ENCODE measurements around the gene SUMO3.

DNA sequence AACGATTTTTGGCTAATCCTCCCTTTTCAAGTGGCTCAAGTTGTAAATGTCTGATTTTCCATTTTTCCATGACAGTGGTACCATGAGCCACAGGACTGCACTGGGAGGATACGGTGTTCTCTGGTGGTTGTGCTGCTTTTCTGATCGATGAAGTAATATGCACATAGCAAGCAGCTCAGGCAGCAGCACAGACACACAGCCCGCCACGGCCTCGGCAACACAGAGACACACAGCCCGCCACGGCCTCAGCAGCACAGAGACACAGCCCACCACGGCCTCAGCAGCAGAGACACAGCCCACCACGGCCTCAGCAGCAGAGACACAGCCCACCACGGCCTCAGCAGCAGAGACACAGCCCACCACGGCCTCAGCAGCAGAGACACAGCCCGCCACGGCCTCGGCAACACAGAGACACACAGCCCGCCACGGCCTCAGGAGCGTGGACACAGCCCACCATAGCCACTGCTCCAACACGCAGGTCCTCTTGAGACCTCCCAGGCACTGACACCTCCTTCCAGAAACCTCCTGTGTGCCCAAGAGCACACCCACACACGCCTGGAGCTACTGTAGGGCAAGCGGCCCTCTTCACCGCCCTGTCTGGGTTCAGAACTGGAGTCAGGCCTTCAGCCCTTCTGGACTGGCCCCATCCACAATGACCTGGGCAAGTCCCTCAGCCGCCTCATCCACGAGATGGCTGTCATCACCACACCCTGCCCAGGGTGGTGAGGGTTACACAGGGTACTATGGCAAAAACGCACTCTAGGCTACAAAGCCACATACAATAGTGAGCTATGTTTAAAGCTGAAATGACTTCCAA lies 45.2 kb upstream of the SUMO3 start:
- TF ChIP-seq, protein P1, sequence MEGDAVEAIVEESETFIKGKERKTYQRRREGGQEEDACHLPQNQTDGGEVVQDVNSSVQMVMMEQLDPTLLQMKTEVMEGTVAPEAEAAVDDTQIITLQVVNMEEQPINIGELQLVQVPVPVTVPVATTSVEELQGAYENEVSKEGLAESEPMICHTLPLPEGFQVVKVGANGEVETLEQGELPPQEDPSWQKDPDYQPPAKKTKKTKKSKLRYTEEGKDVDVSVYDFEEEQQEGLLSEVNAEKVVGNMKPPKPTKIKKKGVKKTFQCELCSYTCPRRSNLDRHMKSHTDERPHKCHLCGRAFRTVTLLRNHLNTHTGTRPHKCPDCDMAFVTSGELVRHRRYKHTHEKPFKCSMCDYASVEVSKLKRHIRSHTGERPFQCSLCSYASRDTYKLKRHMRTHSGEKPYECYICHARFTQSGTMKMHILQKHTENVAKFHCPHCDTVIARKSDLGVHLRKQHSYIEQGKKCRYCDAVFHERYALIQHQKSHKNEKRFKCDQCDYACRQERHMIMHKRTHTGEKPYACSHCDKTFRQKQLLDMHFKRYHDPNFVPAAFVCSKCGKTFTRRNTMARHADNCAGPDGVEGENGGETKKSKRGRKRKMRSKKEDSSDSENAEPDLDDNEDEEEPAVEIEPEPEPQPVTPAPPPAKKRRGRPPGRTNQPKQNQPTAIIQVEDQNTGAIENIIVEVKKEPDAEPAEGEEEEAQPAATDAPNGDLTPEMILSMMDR (optimal IDR thresholded peaks at IDR 0.05 in 1 of 3, IDR thresholded peaks at IDR 0.05 in 1 of 3, conservative IDR thresholded peaks at IDR 0.05 in 1 of 3; ENCODE audit: extremely low read depth in 1 of 3, insufficient read depth in 2 of 3, low read length in 3 of 3), result no peak
- no peak for TF ChIP-seq EZH2 (IDR thresholded peaks at IDR 0.05; ENCODE audit: low read length)
